ENCODE results near the gene COL6A3.

- TF ChIP-seq EZH2 (IDR thresholded peaks at IDR 0.05) = no peak
- no peak for TF ChIP-seq CTCF (IDR thresholded peaks at IDR 0.05)
These were observed 61.6 kb downstream of the COL6A3 start for GRCh38 chr2:237352279-237352845.

Measured in neural progenitor cell (in vitro differentiated cells).